HepG2 (cell line): ENCODE measurements around the gene ABCC12. TPM values are rescaled to one million over a fixed set of nuclear protein-coding genes. Genes with fewer than 3 reads are reported as not detected.

Experiments used
- CAMTA2 ChIP-seq: sonication (generic); formaldehyde crosslinking; IDR thresholded peaks from 2 replicates; pipeline ENCODE4 v1.4.0; 2020; ENCODE audit warnings: mild to moderate bottlenecking, missing genetic modification reagents, borderline replicate concordance
- FOXK1 ChIP-seq: sonication (generic); formaldehyde crosslinking; IDR thresholded peaks from 2 replicates; pipeline ENCODE4 v1.4.0; 2020; ENCODE audit warnings: low read depth, missing genetic modification reagents, borderline replicate concordance
- GATAD2A ChIP-seq: IDR thresholded peaks from 2 replicates; pipeline ENCODE4 v1.6.1; 2016
- HOXA9 ChIP-seq: sonication (generic); formaldehyde crosslinking; IDR thresholded peaks from 2 replicates; pipeline ENCODE4 v1.8.1; 2022; ENCODE audit warnings: missing genetic modification reagents, mild to moderate bottlenecking, moderate library complexity, borderline replicate concordance
- IRF9 ChIP-seq: sonication (generic); formaldehyde crosslinking; IDR thresholded peaks from 2 replicates; pipeline ENCODE4 v1.8.0; 2022; ENCODE audit warnings: missing genetic modification reagents, mild to moderate bottlenecking, borderline replicate concordance
- RBM39 ChIP-seq: fragments of 200-400 bp; formaldehyde crosslinking; IDR thresholded peaks from one replicate; pipeline ENCODE4 v1.6.1; 2018; ENCODE audit warnings: antibody characterized with exemption, mild to moderate bottlenecking, low read depth, low read length; ENCODE audit not compliant: poor library complexity, severe bottlenecking
- REL ChIP-seq: sonication (generic); formaldehyde crosslinking; conservative IDR thresholded peaks from 2 replicates; pipeline ENCODE4 v1.8.0; 2022; ENCODE audit warnings: mild to moderate bottlenecking, missing genetic modification reagents, moderate library complexity
- RFX1 ChIP-seq: fragments of 450-650 bp; IDR thresholded peaks from 2 replicates; pipeline ENCODE4 v1.6.1; 2017
- STAG1 ChIP-seq: sonication (generic); formaldehyde crosslinking; IDR thresholded peaks from 2 replicates; pipeline ENCODE4 v1.4.0; 2020; ENCODE audit warnings: missing genetic modification reagents
- THAP11 ChIP-seq: IDR thresholded peaks from 2 replicates; pipeline ENCODE4 v1.6.1; 2016; ENCODE audit warnings: missing biosample characterization, missing genetic modification reagents
- THAP7 ChIP-seq: sonication (generic); formaldehyde crosslinking; IDR thresholded peaks from 2 replicates; pipeline ENCODE4 v1.8.1; 2023; ENCODE audit warnings: mild to moderate bottlenecking, missing genetic modification reagents
- TRIM22 ChIP-seq: fragments of 450-650 bp; IDR thresholded peaks from 2 replicates; pipeline ENCODE4 v1.6.1; 2017
- ZBTB14 ChIP-seq: sonication (generic); formaldehyde crosslinking; IDR thresholded peaks from 2 replicates; pipeline ENCODE4 v1.4.0; 2020; ENCODE audit warnings: missing genetic modification reagents
- ZBTB26 ChIP-seq: IDR thresholded peaks from 2 replicates; pipeline ENCODE4 v1.6.1; 2016; ENCODE audit warnings: missing compliant biosample characterization, missing genetic modification reagents, borderline replicate concordance
- ZNF580 ChIP-seq: IDR thresholded peaks from 2 replicates; pipeline ENCODE4 v1.6.1; 2016; ENCODE audit warnings: low read depth, borderline replicate concordance
- ZNF703 ChIP-seq: sonication (generic); formaldehyde crosslinking; IDR thresholded peaks from 2 replicates; pipeline ENCODE4 v1.5.1; 2020; ENCODE audit warnings: missing genetic modification reagents, mild to moderate bottlenecking, moderate library complexity, borderline replicate concordance
- ZNF761 ChIP-seq: sonication (generic); formaldehyde crosslinking; conservative IDR thresholded peaks from 2 replicates; pipeline ENCODE4 v1.4.0; 2020; ENCODE audit warnings: mild to moderate bottlenecking, missing genetic modification reagents
- ZNF768 ChIP-seq: sonication (generic); formaldehyde crosslinking; IDR thresholded peaks from 2 replicates; pipeline ENCODE4 v1.4.0; 2020; ENCODE audit warnings: missing genetic modification reagents
- ZXDC ChIP-seq: sonication (generic); formaldehyde crosslinking; IDR thresholded peaks from 2 replicates; pipeline ENCODE4 v1.5.0; 2020; ENCODE audit warnings: mild to moderate bottlenecking, missing genetic modification reagents
- polyA plus RNA-seq, 8 experiments: library from polyadenylated mRNA; depleted of rRNA in 3 of 8; stranded (reverse) in 7 of 8; unstranded in 1 of 8; fragments of >200 nt; fragmentation: Illumina TruSeq in 4 of 8; extraction: Trizol in 4 of 8; gene quantifications; 2 replicates each; pipeline versions ENCODE4 v1.2.1 to v1.2.3, GENCODE V29; 2011 to 2016; ENCODE audit warnings: low read depth in 4 of 8, missing spikeins in 1 of 8, mixed read lengths in 1 of 8; ENCODE audit not compliant: insufficient read depth in 1 of 8
- total RNA-seq, 5 experiments: library from RNA; depleted of rRNA; stranded (reverse); fragments of >200 nt; fragmentation: Illumina TruSeq; extraction: Trizol; gene quantifications; 2 replicates each; pipeline ENCODE4 v1.2.3, GENCODE V29; 2016; ENCODE audit warnings: low read depth in 1 of 5

The ABCC12 gene
- total and polyA plus RNA-seq, 2 of the 13 experiments (the other 11 are each of a cell fraction or from before 2014, with no cell fraction given): not detected

GRCh38 chr16:48117217-48118105, 38.3 kb downstream of the ABCC12 start (continued):
- TF ChIP-seq ZBTB14 (CRISPR knock-in tag) (no peak), ZNF761 (no peak), HOXA9 (CRISPR knock-in tag) (no peak), TRIM22 (no peak), ZBTB26 (0 out of 2 replicates have a peak, but pooled peaks have one; percentile 8), REL (CRISPR knock-in tag) (no peak), ZNF703 (CRISPR knock-in tag) (no peak), ZXDC (CRISPR knock-in tag) (0 out of 2 replicates have a peak, but pooled peaks have one; percentile 30), THAP11 (CRISPR knock-in tag) (no peak), THAP7 (no peak), RFX1 (no peak), ZNF580 (CRISPR knock-in tag) (0 out of 2 replicates have a peak, but pooled peaks have one; percentile 24), STAG1 (CRISPR knock-in tag) (peak; percentile 86), RBM39 (peak; percentile 64), FOXK1 (CRISPR knock-in tag) (no peak), ZNF768 (peak; percentile 9; the same call in 1 of the 2 replicates), IRF9 (CRISPR knock-in tag) (0 out of 2 replicates have a peak, but pooled peaks have one; percentile 25), GATAD2A (CRISPR knock-in tag) (peak; percentile 56), CAMTA2 (CRISPR knock-in tag) (peak; percentile 19; the same call in 1 of the 2 replicates)
